ENCODE results near the gene GPR39.

DNA sequence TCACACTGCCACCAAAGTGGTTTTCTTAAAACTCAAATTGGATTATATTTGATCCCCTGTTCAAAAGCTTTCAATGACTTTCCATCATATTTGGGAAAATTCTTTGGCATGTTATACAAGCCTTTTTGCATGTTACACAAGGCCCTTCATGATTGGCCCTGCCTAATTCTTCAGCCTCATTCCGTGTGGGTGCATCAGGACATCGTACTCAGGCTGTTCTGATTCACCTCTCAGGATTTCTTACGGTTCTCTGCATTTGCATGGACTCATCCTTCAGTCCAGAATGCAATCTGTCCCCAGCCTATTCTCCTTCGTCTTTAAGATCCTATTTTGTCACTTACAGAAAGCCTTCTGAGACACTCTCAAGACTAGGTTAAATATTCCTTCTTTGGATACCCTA, 145.6 kb downstream of the GPR39 start:
- TF ChIP-seq, protein P1, sequence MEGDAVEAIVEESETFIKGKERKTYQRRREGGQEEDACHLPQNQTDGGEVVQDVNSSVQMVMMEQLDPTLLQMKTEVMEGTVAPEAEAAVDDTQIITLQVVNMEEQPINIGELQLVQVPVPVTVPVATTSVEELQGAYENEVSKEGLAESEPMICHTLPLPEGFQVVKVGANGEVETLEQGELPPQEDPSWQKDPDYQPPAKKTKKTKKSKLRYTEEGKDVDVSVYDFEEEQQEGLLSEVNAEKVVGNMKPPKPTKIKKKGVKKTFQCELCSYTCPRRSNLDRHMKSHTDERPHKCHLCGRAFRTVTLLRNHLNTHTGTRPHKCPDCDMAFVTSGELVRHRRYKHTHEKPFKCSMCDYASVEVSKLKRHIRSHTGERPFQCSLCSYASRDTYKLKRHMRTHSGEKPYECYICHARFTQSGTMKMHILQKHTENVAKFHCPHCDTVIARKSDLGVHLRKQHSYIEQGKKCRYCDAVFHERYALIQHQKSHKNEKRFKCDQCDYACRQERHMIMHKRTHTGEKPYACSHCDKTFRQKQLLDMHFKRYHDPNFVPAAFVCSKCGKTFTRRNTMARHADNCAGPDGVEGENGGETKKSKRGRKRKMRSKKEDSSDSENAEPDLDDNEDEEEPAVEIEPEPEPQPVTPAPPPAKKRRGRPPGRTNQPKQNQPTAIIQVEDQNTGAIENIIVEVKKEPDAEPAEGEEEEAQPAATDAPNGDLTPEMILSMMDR (conservative IDR thresholded peaks at IDR 0.05) = no peak
- TF ChIP-seq ZFX (IDR thresholded peaks at IDR 0.05) = no peak

All from C4-2B (cell line).